ENCODE results near the gene BAHCC1. TPM values are rescaled to one million over a fixed set of nuclear protein-coding genes. Genes with fewer than 3 reads are reported as not detected.

The BAHCC1 gene
- total and polyA plus RNA-seq, 9 of the 15 experiments (the other 6 are each of a cell fraction or from before 2014, with no cell fraction given) = 0.14 to 26.9 (median 5.0) TPM

DNA sequence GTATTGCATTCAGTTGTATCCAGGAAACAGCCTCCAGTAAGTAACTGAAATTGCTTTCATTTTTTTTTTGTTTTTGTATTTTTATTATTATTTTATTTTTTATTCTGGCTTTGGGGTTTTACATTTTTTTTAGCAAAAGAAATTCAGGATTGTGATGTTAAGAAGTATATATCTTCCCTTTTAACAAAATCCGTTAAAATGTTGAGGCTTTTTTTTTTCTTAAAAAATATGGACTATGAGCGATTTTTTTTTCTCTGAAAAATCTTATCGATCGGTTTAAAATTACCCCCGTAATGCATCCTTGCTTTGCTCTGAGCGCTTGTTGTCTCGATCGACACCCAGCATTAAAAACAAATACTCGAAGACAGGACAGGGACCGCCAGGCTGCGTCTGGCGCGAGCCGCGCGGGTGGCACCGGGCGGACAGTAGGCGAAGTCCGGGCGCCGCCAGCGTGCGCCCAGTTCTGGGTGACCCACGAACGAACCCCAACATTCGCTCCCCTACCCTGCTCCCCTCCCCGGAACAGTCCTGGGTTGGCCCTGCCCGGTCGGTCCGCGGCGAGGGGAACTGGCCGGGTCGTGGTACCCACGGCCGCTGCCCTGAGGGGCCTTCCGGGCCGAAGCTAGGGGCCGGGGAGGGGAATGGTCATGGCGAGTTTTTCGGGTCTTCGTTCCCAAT, 482 bp downstream of the BAHCC1 start:
- H3K9ac ChIP-seq (ENCODE audit: insufficient read depth in 1 of 2, low read depth in 2 of 2, low read length in 2 of 2) = peak overlapping the region; percentile 51 to 84; a peak in 1 of 4 replicates
- no peaks in the 10 kb centered on the region for H3K9me1 ChIP-seq (ENCODE audit: control insufficient read depth, insufficient read depth, low read length)
- no peaks in the 10 kb centered on the region for H3K9me3 ChIP-seq (replicated peaks; ENCODE audit: control insufficient read depth, insufficient read depth, low read depth, low read length)
- peaks cover 50% of the 10 kb centered on the region for H3K79me2 ChIP-seq (ENCODE audit: control insufficient read depth, insufficient read depth, low read length)
- peak overlapping the region; percentile 39; the same call in 2 of the 3 replicates for H3K27ac ChIP-seq (ENCODE audit: extremely low read depth, low read depth, low read length)
- intact Hi-C loops (cut with micrococcal nuclease) = no loop called here
- FAIRE-seq = no peak
- H3K36me3 ChIP-seq (ENCODE audit: control insufficient read depth, insufficient read depth, low read length) = peaks cover 9% of the 10 kb centered on the region; the same call in 2 of the 3 replicates
- in situ Hi-C loops (cut with MboI) = no loop called here
- ChIA-PET POLR2A (interaction anchor here (0.6 to 1.7 kb wide), 13 partner anchors 10 to 128 kb away, joined by 3 to 18 read pairs (median 3); no protein-coding TSS in a partner anchor), CTCF (ENCODE audit: low intra/inter-chr PET ratio) (interaction anchor here (0.6 kb wide), 1 partner anchor 8 kb away, joined by 3 read pairs; no protein-coding TSS in a partner anchor)
- no peak for DNase-seq (ENCODE audit: extremely low read depth in 1 of 4, low spot score in 3 of 4)
- TSS peak; percentile 33 for BruUV-seq (replicated peaks)
- no peaks in the 10 kb centered on the region; the same call in 1 of the 2 replicates for H4K20me1 ChIP-seq (replicated peaks; ENCODE audit: control insufficient read depth, insufficient read depth, low read length)
- WGBS (ENCODE audit: insufficient coverage, low coverage, missing lambda C conversion rate) = 87% methylated on average over 28 of the region's 43 CpGs
- peaks cover 12 to 88% of the 10 kb centered on the region in 2 experiments for H3K4me1 ChIP-seq (replicated peaks in 1 of 2; ENCODE audit: control insufficient read depth in 2 of 2, insufficient read depth in 2 of 2, low read length in 2 of 2)
- ATAC-seq = no peak
- no peaks in the 10 kb centered on the region for H3K27me3 ChIP-seq (ENCODE audit: control insufficient read depth in 2 of 2, insufficient read depth in 2 of 2, low read length in 2 of 2)
- peak overlapping the region; percentile 20 for H3K4me3 ChIP-seq
- peak overlapping the region; percentile 78 for H2AFZ ChIP-seq (ENCODE audit: low read depth, low read length)
- H3K4me2 ChIP-seq (ENCODE audit: insufficient read depth, low read length) = peak overlapping the region; percentile 83
- TF ChIP-seq, protein P1, sequence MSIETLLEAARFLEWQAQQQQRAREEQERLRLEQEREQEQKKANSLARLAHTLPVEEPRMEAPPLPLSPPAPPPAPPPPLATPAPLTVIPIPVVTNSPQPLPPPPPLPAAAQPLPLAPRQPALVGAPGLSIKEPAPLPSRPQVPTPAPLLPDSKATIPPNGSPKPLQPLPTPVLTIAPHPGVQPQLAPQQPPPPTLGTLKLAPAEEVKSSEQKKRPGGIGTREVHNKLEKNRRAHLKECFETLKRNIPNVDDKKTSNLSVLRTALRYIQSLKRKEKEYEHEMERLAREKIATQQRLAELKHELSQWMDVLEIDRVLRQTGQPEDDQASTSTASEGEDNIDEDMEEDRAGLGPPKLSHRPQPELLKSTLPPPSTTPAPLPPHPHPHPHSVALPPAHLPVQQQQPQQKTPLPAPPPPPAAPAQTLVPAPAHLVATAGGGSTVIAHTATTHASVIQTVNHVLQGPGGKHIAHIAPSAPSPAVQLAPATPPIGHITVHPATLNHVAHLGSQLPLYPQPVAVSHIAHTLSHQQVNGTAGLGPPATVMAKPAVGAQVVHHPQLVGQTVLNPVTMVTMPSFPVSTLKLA (conservative IDR thresholded peaks at IDR 0.05) = no peak
- TF ChIP-seq ZNF175 (CRISPR knock-in tag; IDR thresholded peaks at IDR 0.05; ENCODE audit: low read depth) = no peak
- TF ChIP-seq ZBED1 (IDR thresholded peaks at IDR 0.05) = no peak
- no peak for TF ChIP-seq SMARCE1 (IDR thresholded peaks at IDR 0.05)
- no peak for TF ChIP-seq YY1 (IDR thresholded peaks at IDR 0.05; ENCODE audit: borderline replicate concordance in 1 of 3, control insufficient read depth in 1 of 3, extremely low read depth in 1 of 3, insufficient read depth in 3 of 3, insufficient read length in 1 of 3, insufficient replicate concordance in 2 of 3, low read depth in 1 of 3, low read length in 2 of 3)
- no peak for TF ChIP-seq ELF4 (CRISPR knock-in tag; IDR thresholded peaks at IDR 0.05)
- TF ChIP-seq RFX7 (CRISPR knock-in tag; IDR thresholded peaks at IDR 0.05) = no peak
- TF ChIP-seq, protein P2, sequence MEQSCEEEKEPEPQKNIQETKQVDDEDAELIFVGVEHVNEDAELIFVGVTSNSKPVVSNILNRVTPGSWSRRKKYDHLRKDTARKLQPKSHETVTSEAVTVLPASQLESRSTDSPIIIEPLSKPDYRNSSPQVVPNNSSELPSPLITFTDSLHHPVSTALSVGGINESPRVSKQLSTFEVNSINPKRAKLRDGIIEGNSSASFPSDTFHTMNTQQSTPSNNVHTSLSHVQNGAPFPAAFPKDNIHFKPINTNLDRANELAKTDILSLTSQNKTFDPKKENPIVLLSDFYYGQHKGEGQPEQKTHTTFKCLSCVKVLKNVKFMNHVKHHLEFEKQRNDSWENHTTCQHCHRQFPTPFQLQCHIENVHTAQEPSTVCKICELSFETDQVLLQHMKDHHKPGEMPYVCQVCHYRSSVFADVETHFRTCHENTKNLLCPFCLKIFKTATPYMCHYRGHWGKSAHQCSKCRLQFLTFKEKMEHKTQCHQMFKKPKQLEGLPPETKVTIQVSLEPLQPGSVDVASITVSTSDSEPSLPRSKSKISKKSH (CRISPR knock-in tag; IDR thresholded peaks at IDR 0.05) = no peak
- TF ChIP-seq HNRNPLL (IDR thresholded peaks at IDR 0.05; ENCODE audit: low read depth, low read length, poor library complexity, severe bottlenecking) = no peak
- peak; percentile 7; the same call in 1 of the 2 replicates for TF ChIP-seq POLR2G (IDR thresholded peaks at IDR 0.05; ENCODE audit: low read depth, low read length)
- TF ChIP-seq ATF1 (CRISPR knock-in tag; IDR thresholded peaks at IDR 0.05) = no peak
- no peak for TF ChIP-seq ATF1 (tag; IDR thresholded peaks at IDR 0.05)
- TF ChIP-seq MAFG (tag; conservative IDR thresholded peaks at IDR 0.05) = no peak
- TF ChIP-seq, protein P3, sequence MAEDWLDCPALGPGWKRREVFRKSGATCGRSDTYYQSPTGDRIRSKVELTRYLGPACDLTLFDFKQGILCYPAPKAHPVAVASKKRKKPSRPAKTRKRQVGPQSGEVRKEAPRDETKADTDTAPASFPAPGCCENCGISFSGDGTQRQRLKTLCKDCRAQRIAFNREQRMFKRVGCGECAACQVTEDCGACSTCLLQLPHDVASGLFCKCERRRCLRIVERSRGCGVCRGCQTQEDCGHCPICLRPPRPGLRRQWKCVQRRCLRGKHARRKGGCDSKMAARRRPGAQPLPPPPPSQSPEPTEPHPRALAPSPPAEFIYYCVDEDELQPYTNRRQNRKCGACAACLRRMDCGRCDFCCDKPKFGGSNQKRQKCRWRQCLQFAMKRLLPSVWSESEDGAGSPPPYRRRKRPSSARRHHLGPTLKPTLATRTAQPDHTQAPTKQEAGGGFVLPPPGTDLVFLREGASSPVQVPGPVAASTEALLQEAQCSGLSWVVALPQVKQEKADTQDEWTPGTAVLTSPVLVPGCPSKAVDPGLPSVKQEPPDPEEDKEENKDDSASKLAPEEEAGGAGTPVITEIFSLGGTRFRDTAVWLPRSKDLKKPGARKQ (CRISPR knock-in tag; IDR thresholded peaks at IDR 0.05) = peak; percentile 43; the same call in 1 of the 2 replicates
- no peak for TF ChIP-seq FIP1L1 (IDR thresholded peaks at IDR 0.05; ENCODE audit: low read depth, low read length, poor library complexity, severe bottlenecking)
- TF ChIP-seq ZNF316 (IDR thresholded peaks at IDR 0.05) = 0 out of 2 replicates have a peak, but pooled peaks have one; percentile 5
- TF ChIP-seq CBFB (CRISPR knock-in tag; IDR thresholded peaks at IDR 0.05) = no peak
